Spleen (tissue), 11 donors: Measurements from ENCODE around the gene SORBS2. TPM values are rescaled to one million over a fixed set of nuclear protein-coding genes. Genes with fewer than 3 reads are reported as not detected.

ENCODE experiments used
- DNase-seq: peaks from one replicate; pipeline ENCODE4 v3.0.0-alpha.2; 2020
- H3K27ac ChIP-seq, 8 donors: fragments of 200-600 bp; sonication (generic) in 7 of 8; 1 replicate in 4 of 8; 2 replicates in 4 of 8; pipeline versions ENCODE4 v1.5.0 to v1.8.0; 2016 to 2021; ENCODE audit warnings: inconsistent platforms in 4 of 8, mild to moderate bottlenecking in 4 of 8, moderate library complexity in 1 of 8
- H3K27me3 ChIP-seq, 7 donors: fragments of 200-600 bp; sonication (generic) in 6 of 7; replicated peaks in 1 of 7; 1 replicate in 4 of 7; 2 replicates in 3 of 7; pipeline versions ENCODE4 v1.5.0 to v1.8.0; 2016 to 2021; ENCODE audit warnings: inconsistent platforms in 3 of 7, mild to moderate bottlenecking in 1 of 7
- H3K36me3 ChIP-seq, 6 donors: fragments of 200-600 bp; sonication (generic) in 5 of 6; 1 replicate in 4 of 6; 2 replicates in 2 of 6; pipeline versions ENCODE4 v1.5.0 to v1.8.0; 2016 to 2021; ENCODE audit warnings: inconsistent platforms in 2 of 6
- H3K4me1 ChIP-seq, 6 donors: fragments of 200-600 bp; sonication (generic) in 5 of 6; 1 replicate in 3 of 6; 2 replicates in 3 of 6; pipeline versions ENCODE4 v1.5.0 to v1.8.0; 2016 to 2021; ENCODE audit warnings: inconsistent platforms in 3 of 6
- H3K4me3 ChIP-seq, 8 donors: fragments of 200-600 bp; sonication (generic) in 7 of 8; 1 replicate in 4 of 8; 2 replicates in 4 of 8; pipeline versions ENCODE4 v1.5.0 to v1.8.0; 2016 to 2021; ENCODE audit warnings: inconsistent platforms in 4 of 8, mild to moderate bottlenecking in 4 of 8, moderate library complexity in 2 of 8
- H3K9me3 ChIP-seq, 8 donors: fragments of 200-600 bp; sonication (generic) in 7 of 8; 1 replicate in 4 of 8; 2 replicates in 4 of 8; pipeline versions ENCODE4 v1.5.0 to v1.8.0; 2016 to 2021; ENCODE audit warnings: inconsistent platforms in 4 of 8
- POLR2A ChIP-seq, 3 donors: fragments of 450-650 bp; IDR thresholded peaks; one replicate each; pipeline ENCODE4 v1.5.1; 2017; ENCODE audit warnings: antibody characterized with exemption in 3 of 3, mild to moderate bottlenecking in 1 of 3
- POLR2AphosphoS5 ChIP-seq, 3 donors: sonication (generic); formaldehyde crosslinking; IDR thresholded peaks; one replicate each; pipeline ENCODE4 v1.5.1; 2017; ENCODE audit warnings: antibody characterized with exemption in 3 of 3
- WGBS, 5 donors: extraction: QIAGEN DNeasy Blood & Tissue Kit in 3 of 5; methylation state at CpG; one replicate each; pipeline versions ENCODE4 v1.1.5 to v1.1.7; 2013 to 2018; 5-methylcytosine and 5-hydroxymethylcytosine counted together
- intact Hi-C: fragments of 100-400 bp; cut with DNase I; formaldehyde crosslinking; loops from one replicate; pipeline ENCODE4 v1.15.0; 2023; ENCODE audit warnings: low total_unique reads
- polyA plus RNA-seq, 3 donors: library from polyadenylated mRNA; stranded (reverse); fragments of 200-250 nt; gene quantifications; one replicate each; pipeline ENCODE4 v1.2.1, GENCODE V29; 2013
- total RNA-seq, 7 donors: library from RNA; depleted of rRNA in 3 of 7; stranded (reverse); fragments of >200 nt in 3 of 7; fragmentation: NEBNext Ultra II Directional in 4 of 7; extraction: Animal tissue kit (Norgen Biotek cat#: 25700) in 4 of 7; gene quantifications; one replicate each; pipeline versions ENCODE4 v1.1.0 to v1.2.1, GENCODE V29; 2016 to 2021
- TF ChIP-seq, protein P1 (sequence below), 11 experiments: fragments of 200-600 bp in 7 of 11; fragments of 450-650 bp in 4 of 11; sonication (generic) in 4 of 11; IDR thresholded peaks in 8 of 11; conservative IDR thresholded peaks in 3 of 11; 1 replicate in 7 of 11; 2 replicates in 4 of 11; pipeline versions ENCODE4 v1.4.0 to v1.8.0; 2016 to 2021; ENCODE audit warnings: antibody characterized with exemption in 11 of 11, inconsistent platforms in 4 of 11, mild to moderate bottlenecking in 1 of 11
- donor health status: healthy with polysubstance abuse.
- donor health status: DM: no; HTN: no; CAD: no; lungs with moderate emphysema.
- donor health status: DM: no; HTN: no; CAD: no.
- donor health status: Bipolar disorder and iron deficiency.
- donor health status: healthy.
- donor health status: DM: no; HTN: no; CAD: no.
- donor health status: DM: yes; HTN: yes; CAD: no.

Gene SORBS2
- total and polyA plus RNA-seq, 10 donors, result 5.9 to 128 (median 84.8) TPM

DNA sequence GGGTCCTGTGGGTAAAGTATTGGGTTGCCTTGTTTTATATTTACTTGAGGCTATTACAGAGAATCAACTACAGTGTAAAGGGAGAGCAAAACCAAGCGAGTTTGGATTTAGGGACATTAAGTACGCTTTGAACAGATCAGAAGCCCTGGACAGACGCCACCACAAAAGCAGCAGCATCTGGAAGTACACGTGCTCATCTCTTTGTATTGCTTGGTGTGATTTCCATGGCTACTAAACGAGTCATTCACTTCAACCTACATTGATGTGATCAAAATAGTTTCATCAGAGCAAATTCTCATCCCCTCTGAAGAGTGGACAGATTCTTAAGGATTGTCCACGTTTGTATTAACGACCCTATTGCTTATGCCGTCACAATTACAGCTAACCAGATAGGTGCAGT lies 85.1 kb downstream of the SORBS2 start:
- H3K36me3 ChIP-seq, result no peaks in the 10 kb centered on the region
- WGBS, 5 donors, result 77 to 91% (median 86%) methylated on average over 8 of the region's 8 CpGs
- TF ChIP-seq POLR2A (IDR thresholded peaks at IDR 0.05), result no peak
- TF ChIP-seq, protein P1, sequence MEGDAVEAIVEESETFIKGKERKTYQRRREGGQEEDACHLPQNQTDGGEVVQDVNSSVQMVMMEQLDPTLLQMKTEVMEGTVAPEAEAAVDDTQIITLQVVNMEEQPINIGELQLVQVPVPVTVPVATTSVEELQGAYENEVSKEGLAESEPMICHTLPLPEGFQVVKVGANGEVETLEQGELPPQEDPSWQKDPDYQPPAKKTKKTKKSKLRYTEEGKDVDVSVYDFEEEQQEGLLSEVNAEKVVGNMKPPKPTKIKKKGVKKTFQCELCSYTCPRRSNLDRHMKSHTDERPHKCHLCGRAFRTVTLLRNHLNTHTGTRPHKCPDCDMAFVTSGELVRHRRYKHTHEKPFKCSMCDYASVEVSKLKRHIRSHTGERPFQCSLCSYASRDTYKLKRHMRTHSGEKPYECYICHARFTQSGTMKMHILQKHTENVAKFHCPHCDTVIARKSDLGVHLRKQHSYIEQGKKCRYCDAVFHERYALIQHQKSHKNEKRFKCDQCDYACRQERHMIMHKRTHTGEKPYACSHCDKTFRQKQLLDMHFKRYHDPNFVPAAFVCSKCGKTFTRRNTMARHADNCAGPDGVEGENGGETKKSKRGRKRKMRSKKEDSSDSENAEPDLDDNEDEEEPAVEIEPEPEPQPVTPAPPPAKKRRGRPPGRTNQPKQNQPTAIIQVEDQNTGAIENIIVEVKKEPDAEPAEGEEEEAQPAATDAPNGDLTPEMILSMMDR (IDR thresholded peaks at IDR 0.05 in 8 of 11, conservative IDR thresholded peaks at IDR 0.05 in 3 of 11), result no peak
- no peak for TF ChIP-seq POLR2AphosphoS5 (IDR thresholded peaks at IDR 0.05)
- no peaks in the 10 kb centered on the region for H3K9me3 ChIP-seq
- H3K27ac ChIP-seq, result peak overlapping the region in 1 of 8 donors; percentile 22
- DNase-seq, result no peak
- peaks cover 6 to 30% (median 14%) of the 10 kb centered on the region in 6 donors for H3K4me1 ChIP-seq
- intact Hi-C loops, result no loop called here
- no peaks in the 10 kb centered on the region for H3K27me3 ChIP-seq
- H3K4me3 ChIP-seq, result no peak overlapping the region

DNA sequence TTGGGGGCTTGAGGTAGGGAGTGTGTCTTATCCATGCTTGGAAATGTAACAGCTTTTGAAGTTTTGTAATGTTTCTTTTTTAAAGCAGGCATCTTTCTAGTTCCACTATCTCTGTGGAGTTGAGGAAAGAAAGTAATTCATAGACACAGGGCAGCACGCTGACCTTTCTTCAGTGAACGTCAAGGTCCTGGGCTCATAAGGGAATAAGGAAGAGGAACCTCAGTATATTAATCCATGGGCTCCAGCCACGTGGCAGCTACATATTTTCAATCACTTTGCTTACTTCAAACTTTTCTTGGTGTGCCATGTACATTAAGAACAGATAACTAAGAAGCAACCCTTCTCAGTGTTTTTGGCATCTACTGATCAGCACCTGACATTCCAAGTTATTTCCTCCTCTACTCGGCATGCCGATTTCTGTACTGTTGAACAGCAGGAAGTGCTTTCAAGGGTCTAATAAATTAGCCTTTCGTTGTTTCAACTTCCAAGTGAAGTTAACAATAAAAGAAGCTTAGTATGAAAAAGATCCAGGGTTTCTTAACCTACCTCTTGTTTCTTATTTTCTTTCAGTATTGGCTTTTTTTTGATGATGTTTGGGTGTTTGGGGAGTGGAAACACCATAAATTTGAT lies 88.2 kb downstream of the SORBS2 start:
- no peak for DNase-seq
- intact Hi-C loops, result no loop called here
- 7 to 14% (median 11%) methylated on average over 6 of the region's 6 CpGs for WGBS, 5 donors
- peak overlapping the region in 7 of 8 donors; percentile 24 to 56 (median 51) for H3K27ac ChIP-seq
- no peaks in the 10 kb centered on the region for H3K27me3 ChIP-seq
- no peaks in the 10 kb centered on the region for H3K36me3 ChIP-seq
- peaks cover 0 to 16% (median 10%) of the 10 kb centered on the region in 6 donors for H3K4me1 ChIP-seq
- no peaks in the 10 kb centered on the region for H3K9me3 ChIP-seq
- H3K4me3 ChIP-seq, result no peak overlapping the region
- no peak for TF ChIP-seq POLR2AphosphoS5 (IDR thresholded peaks at IDR 0.05)
- TF ChIP-seq POLR2A (IDR thresholded peaks at IDR 0.05), result no peak
- TF ChIP-seq, protein P1 (IDR thresholded peaks at IDR 0.05 in 8 of 11, conservative IDR thresholded peaks at IDR 0.05 in 3 of 11), result no peak

DNA sequence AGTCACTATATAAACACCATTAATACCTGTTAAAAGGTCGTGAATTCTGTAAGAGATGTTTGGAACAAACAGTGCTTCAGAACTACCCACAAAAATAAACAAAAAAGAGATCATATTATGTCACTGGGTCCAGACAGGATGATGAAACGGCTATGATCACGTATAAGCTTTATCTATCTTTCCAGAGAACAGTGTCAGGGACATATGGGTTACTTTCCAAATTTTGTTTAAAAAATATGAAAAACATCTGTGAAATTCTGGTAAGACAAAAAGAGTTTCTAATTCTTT lies 90.0 kb downstream of the SORBS2 start:
- intact Hi-C loops, result no loop called here
- peaks cover 0 to 16% (median 10%) of the 10 kb centered on the region in 6 donors for H3K4me1 ChIP-seq
- TF ChIP-seq POLR2AphosphoS5 (IDR thresholded peaks at IDR 0.05), result no peak
- TF ChIP-seq, protein P1 (IDR thresholded peaks at IDR 0.05 in 8 of 11, conservative IDR thresholded peaks at IDR 0.05 in 3 of 11), result no peak
- no peak for TF ChIP-seq POLR2A (IDR thresholded peaks at IDR 0.05)
- no peaks in the 10 kb centered on the region for H3K27me3 ChIP-seq
- H3K36me3 ChIP-seq, result no peaks in the 10 kb centered on the region
- peak overlapping the region in 5 of 8 donors; percentile 8 to 48 (median 34) for H3K27ac ChIP-seq
- WGBS, 5 donors, result 62 to 77% (median 73%) methylated on average over 3 of the region's 3 CpGs
- H3K9me3 ChIP-seq, result no peaks in the 10 kb centered on the region
- no peak overlapping the region for H3K4me3 ChIP-seq
- DNase-seq, result no peak

DNA sequence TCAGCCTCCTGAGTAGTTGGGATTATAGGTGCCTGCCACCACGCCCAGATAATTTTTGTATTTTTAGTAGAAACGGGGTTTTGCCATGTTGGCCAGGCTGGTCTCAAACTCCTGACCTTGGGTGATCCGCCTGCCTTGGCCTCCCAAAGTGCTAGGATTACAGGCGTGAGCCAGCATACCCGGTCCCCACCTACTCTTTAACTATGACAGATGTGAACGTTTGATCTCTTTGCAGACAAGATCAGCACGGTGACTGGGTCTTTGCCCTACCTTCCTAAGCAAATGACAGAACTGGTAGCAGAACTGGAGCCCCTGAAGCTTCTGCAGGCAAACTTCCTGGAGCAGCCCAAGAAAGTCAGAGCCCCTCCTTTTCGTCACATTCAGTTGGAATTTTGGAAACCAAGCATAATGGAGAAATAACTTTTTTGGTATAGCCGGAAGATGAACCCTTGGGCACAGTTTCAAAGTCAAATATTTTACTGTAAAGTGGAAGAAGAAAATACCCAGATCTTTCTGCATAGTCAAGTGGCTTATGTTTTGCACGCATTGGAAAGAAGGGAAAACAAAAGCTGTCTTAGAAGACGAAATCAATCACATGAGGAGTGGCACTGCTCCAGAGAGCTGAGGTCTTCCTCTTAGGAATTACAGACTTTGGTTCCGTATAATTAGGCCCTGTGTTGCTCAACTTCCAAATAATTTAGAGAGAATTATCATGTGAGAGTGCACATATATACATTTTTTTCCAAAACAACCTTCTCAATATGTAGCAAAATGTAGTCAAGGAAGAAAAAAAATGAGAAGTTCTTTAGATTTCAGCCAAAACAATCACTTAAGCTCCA lies 90.6 kb downstream of the SORBS2 start:
- Histone ChIP-seq H3K36me3 (no peaks in the 10 kb centered on the region), H3K4me1 (peaks cover 0 to 18% (median 14%) of the 10 kb centered on the region in 6 donors), H3K27ac (peak overlapping the region in 5 of 8 donors; percentile 8 to 48 (median 34)), H3K27me3 (no peaks in the 10 kb centered on the region), H3K4me3 (no peak overlapping the region), H3K9me3 (no peaks in the 10 kb centered on the region)
- intact Hi-C loops, result no loop called here
- 70 to 77% (median 76%) methylated on average over 12 of the region's 12 CpGs for WGBS, 5 donors
- DNase-seq, result no peak
- TF ChIP-seq POLR2A (IDR thresholded peaks at IDR 0.05) (no peak), POLR2AphosphoS5 (IDR thresholded peaks at IDR 0.05) (no peak)
- TF ChIP-seq, protein P1 (IDR thresholded peaks at IDR 0.05 in 8 of 11, conservative IDR thresholded peaks at IDR 0.05 in 3 of 11), result no peak
